Suprapubic skin (tissue), 4 donors: ENCODE data around the gene KIF25. TPM values are rescaled to one million over a fixed set of nuclear protein-coding genes. Genes with fewer than 3 reads are reported as not detected.

Experiments used
- DNase-seq, 2 donors: peaks; one replicate each; pipeline ENCODE4 v3.0.0-alpha.2; 2019; ENCODE audit warnings: low spot score in 2 of 2
- H3K27ac ChIP-seq: fragments of 200-600 bp; sonication (generic); one replicate; pipeline ENCODE4 v1.5.1; 2019
- H3K27me3 ChIP-seq: fragments of 200-600 bp; sonication (generic); one replicate; pipeline ENCODE4 v1.5.1; 2019
- H3K36me3 ChIP-seq: fragments of 200-600 bp; sonication (generic); one replicate; pipeline ENCODE4 v1.5.1; 2019
- H3K4me1 ChIP-seq: fragments of 200-600 bp; sonication (generic); one replicate; pipeline ENCODE4 v1.5.1; 2019
- H3K4me3 ChIP-seq: fragments of 200-600 bp; sonication (generic); one replicate; pipeline ENCODE4 v1.5.1; 2019; ENCODE audit warnings: mild to moderate bottlenecking
- H3K9me3 ChIP-seq: fragments of 200-600 bp; sonication (generic); one replicate; pipeline ENCODE4 v1.5.1; 2019
- EP300 ChIP-seq: sonication (generic); formaldehyde crosslinking; IDR thresholded peaks from one replicate; pipeline ENCODE4 v1.6.1; 2017; ENCODE audit warnings: antibody characterized with exemption
- POLR2A ChIP-seq, 2 donors: fragments of 450-650 bp; IDR thresholded peaks; one replicate each; pipeline ENCODE4 v1.6.1; 2017; ENCODE audit warnings: antibody characterized with exemption in 2 of 2, mild to moderate bottlenecking in 2 of 2, moderate library complexity in 2 of 2
- POLR2AphosphoS5 ChIP-seq, 3 donors: sonication (generic); formaldehyde crosslinking; IDR thresholded peaks; one replicate each; pipeline ENCODE4 v1.6.1; 2017; ENCODE audit warnings: antibody characterized with exemption in 3 of 3
- WGBS: methylation state at CpG from one replicate; pipeline ENCODE4 v1.1.5; 2018; 5-methylcytosine and 5-hydroxymethylcytosine counted together
- total RNA-seq, 4 donors: library from RNA; depleted of rRNA; stranded (reverse); fragments of >200 nt; gene quantifications; one replicate each; pipeline ENCODE4 v1.1.0, GENCODE V29; 2016
- TF ChIP-seq, protein P1 (sequence below), 2 donors: fragments of 200-600 bp in 1 of 2; fragments of 450-650 bp in 1 of 2; sonication (generic) in 1 of 2; IDR thresholded peaks; one replicate each; pipeline ENCODE4 v1.5.1; 2016 to 2019; ENCODE audit warnings: antibody characterized with exemption in 2 of 2, mild to moderate bottlenecking in 1 of 2, moderate library complexity in 1 of 2

KIF25 gene
- total RNA-seq, 4 donors from 2014 or later, result 0.76 TPM; not detected in 3

DNA sequence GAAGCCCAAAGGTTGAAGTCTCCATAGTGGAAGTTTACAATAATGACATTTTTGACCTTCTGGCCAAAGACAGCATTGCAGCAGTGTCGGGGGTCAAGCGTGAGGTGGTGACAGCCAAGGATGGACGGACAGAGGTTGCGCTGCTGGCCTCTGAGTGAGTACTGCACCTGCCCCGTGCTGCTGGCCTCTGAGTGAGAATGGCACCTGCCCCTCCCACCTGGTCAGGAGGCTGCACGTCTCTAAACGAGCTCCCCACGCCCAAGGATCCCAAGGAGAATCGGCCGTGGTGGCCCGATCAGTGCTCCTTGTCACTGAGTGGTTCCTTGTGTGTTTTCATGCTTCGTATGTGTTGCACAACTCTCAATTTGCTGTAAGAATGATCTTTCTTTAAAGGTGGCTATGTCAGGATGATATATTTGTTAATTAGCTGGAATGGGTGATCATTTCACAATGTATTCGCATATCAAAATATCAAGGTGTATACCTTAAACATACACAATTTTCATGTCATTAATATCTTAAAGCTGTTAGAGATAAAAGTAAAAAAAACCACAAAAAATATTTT is 41.2 kb downstream of the KIF25 start:
- WGBS, result 91% methylated on average over 13 of the region's 13 CpGs
- Histone ChIP-seq H3K4me1 (peaks cover 25% of the 10 kb centered on the region), H3K27me3 (no peaks in the 10 kb centered on the region), H3K4me3 (no peak overlapping the region), H3K9me3 (no peaks in the 10 kb centered on the region), H3K36me3 (no peaks in the 10 kb centered on the region), H3K27ac (peak overlapping the region; percentile 9)
- peak; percentile 44 to 61 for DNase-seq
- TF ChIP-seq, protein P1, sequence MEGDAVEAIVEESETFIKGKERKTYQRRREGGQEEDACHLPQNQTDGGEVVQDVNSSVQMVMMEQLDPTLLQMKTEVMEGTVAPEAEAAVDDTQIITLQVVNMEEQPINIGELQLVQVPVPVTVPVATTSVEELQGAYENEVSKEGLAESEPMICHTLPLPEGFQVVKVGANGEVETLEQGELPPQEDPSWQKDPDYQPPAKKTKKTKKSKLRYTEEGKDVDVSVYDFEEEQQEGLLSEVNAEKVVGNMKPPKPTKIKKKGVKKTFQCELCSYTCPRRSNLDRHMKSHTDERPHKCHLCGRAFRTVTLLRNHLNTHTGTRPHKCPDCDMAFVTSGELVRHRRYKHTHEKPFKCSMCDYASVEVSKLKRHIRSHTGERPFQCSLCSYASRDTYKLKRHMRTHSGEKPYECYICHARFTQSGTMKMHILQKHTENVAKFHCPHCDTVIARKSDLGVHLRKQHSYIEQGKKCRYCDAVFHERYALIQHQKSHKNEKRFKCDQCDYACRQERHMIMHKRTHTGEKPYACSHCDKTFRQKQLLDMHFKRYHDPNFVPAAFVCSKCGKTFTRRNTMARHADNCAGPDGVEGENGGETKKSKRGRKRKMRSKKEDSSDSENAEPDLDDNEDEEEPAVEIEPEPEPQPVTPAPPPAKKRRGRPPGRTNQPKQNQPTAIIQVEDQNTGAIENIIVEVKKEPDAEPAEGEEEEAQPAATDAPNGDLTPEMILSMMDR (IDR thresholded peaks at IDR 0.05), result no peak
- TF ChIP-seq POLR2A (IDR thresholded peaks at IDR 0.05), result no peak
- TF ChIP-seq EP300, result no peak

DNA sequence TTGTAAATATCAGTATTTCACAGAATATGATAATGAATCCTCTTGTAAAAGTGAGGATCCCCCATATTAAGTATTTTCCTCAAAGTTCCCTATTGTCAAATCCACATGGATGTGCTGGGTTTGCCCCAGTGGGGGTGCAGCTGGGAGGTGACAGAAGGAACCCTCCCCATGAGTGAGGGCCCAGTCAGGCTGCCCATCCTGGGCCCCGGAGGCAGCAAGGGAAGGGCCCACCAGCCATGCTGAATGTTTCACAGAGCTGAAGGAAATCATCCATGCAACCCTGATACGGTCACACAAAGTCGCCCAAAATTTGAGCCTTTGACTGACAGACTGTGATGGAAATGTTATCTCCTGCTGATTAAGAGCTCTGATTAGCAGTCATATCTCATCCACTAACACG is 41.8 kb downstream of the KIF25 start:
- peak in 1 of 2 donors; percentile 24 for DNase-seq
- Histone ChIP-seq H3K36me3 (no peaks in the 10 kb centered on the region), H3K4me1 (peaks cover 25% of the 10 kb centered on the region), H3K4me3 (no peak overlapping the region), H3K27ac (no peak overlapping the region), H3K9me3 (no peaks in the 10 kb centered on the region), H3K27me3 (no peaks in the 10 kb centered on the region)
- no peak for TF ChIP-seq EP300
- TF ChIP-seq POLR2AphosphoS5 (IDR thresholded peaks at IDR 0.05), result no peak
- TF ChIP-seq POLR2A (IDR thresholded peaks at IDR 0.05), result no peak
- TF ChIP-seq, protein P1 (IDR thresholded peaks at IDR 0.05), result no peak
- WGBS, result 95% methylated on average over 3 of the region's 4 CpGs

DNA sequence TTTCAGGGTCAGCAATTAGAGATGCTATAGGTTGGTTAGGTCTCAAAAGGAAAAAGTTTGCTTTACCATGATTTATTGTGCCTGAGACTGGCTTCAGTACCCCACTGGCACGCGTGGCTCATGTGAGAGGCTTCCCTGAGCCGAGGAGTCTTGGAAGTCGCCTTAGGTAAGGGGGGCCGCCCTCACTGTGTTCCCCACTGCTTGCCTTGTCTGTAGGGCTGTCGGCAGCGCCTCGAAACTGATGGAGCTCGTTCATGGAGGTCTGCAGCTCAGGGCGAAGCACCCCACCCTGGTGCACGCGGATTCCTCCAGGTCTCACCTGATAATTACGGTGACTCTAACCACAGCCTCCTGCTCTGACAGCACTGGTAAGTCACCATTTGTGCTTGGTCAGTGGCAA is 42.4 kb downstream of the KIF25 start:
- peaks cover 25% of the 10 kb centered on the region for H3K4me1 ChIP-seq
- no peak overlapping the region for H3K4me3 ChIP-seq
- peak in 1 of 2 donors; percentile 39 for DNase-seq
- 77% methylated on average over 13 of the region's 13 CpGs for WGBS
- H3K27ac ChIP-seq, result no peak overlapping the region
- no peaks in the 10 kb centered on the region for H3K9me3 ChIP-seq
- no peaks in the 10 kb centered on the region for H3K36me3 ChIP-seq
- no peak for TF ChIP-seq POLR2AphosphoS5 (IDR thresholded peaks at IDR 0.05)
- TF ChIP-seq, protein P1 (IDR thresholded peaks at IDR 0.05), result no peak
- no peak for TF ChIP-seq EP300
- H3K27me3 ChIP-seq, result no peaks in the 10 kb centered on the region

DNA sequence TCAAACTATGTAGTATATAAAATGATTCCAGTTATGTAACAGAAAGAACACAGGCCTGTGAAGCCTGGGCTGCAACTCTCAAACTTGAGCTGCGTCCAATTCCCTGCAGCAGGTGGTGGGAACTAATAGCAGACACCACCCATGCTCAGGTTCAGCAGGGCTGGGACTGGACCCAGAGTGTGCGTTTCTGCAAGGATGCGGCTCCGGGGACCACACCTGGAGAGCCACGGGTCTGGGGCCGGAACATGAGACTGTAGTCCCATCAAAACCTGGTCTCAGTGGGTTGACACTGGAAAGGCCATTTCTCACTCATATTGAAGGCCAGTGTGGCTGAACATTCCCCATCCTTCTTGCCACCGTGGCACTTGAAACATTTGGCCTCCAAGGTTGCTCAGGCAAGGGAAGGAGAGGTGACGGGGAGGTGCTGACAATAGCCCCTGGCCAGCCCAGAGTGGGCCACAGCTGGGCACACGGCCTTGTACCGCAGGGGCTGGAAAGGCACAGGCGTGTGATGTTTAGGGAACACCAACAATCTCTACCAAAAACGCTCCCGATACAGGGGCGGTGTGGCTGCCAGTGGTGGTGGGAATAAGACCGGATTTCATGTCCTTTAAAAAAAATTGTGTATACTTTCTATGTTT is 43.5 kb downstream of the KIF25 start:
- TF ChIP-seq POLR2A (IDR thresholded peaks at IDR 0.05), result no peak
- TF ChIP-seq, protein P1 (IDR thresholded peaks at IDR 0.05), result no peak
- no peak for TF ChIP-seq POLR2AphosphoS5 (IDR thresholded peaks at IDR 0.05)
- no peak for TF ChIP-seq EP300
- DNase-seq, result peak in 1 of 2 donors; percentile 40
- 87% methylated on average over 15 of the region's 15 CpGs for WGBS
- no peak overlapping the region for H3K27ac ChIP-seq
- H3K9me3 ChIP-seq, result no peaks in the 10 kb centered on the region
- no peak overlapping the region for H3K4me3 ChIP-seq
- H3K27me3 ChIP-seq, result no peaks in the 10 kb centered on the region
- H3K4me1 ChIP-seq, result peaks cover 19% of the 10 kb centered on the region
- H3K36me3 ChIP-seq, result no peaks in the 10 kb centered on the region

DNA sequence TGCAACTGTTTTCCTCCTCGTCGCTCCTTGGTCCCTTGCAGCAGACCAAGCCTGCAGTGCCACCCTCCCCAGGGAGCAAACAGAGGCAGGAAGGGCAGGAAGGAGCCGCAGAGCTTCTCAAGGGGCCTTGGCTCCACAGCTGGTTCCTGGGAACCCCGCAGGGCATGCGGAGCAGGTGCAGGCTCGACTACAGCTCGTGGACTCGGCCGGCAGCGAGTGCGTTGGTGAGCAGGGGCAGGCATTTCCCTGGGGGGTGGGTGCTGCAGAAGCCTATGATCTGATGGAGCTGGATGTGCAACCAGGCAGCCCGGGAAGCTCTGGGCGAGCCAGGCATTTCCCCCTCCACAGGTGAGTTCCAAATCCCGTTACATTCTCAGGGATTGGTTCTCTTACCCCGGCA is 44.5 kb downstream of the KIF25 start:
- Histone ChIP-seq H3K27ac (no peak overlapping the region), H3K27me3 (no peaks in the 10 kb centered on the region), H3K4me1 (peaks cover 16% of the 10 kb centered on the region), H3K9me3 (no peaks in the 10 kb centered on the region), H3K36me3 (no peaks in the 10 kb centered on the region), H3K4me3 (no peak overlapping the region)
- no peak for DNase-seq
- 77% methylated on average over 9 of the region's 15 CpGs for WGBS
- no peak for TF ChIP-seq POLR2A (IDR thresholded peaks at IDR 0.05)
- TF ChIP-seq, protein P1 (IDR thresholded peaks at IDR 0.05), result no peak
- no peak for TF ChIP-seq POLR2AphosphoS5 (IDR thresholded peaks at IDR 0.05)
- no peak for TF ChIP-seq EP300
